Stimulated activated CD8-positive, alpha-beta memory T cell treated with anti-CD3 and anti-CD28 coated beads, Interleukin-15, amount 100 ng/mL, for 48 hours (primary cell): Measurements from ENCODE around the gene EPHB2.
A peak's percentile ranks its signal among the peaks of the same experiment; 100 is the strongest.
"Not testable (repeated sequence)": the region's sequence is repeated elsewhere in the genome, so short reads cannot be mapped to it uniquely, and the experiment has no call there.

ENCODE experiments used
- DNase-seq, 2 donors: peaks; one replicate each; pipeline ENCODE4 v3.0.0-alpha.2; 2020; ENCODE audit warnings: low read depth in 2 of 2

Gene EPHB2

DNA sequence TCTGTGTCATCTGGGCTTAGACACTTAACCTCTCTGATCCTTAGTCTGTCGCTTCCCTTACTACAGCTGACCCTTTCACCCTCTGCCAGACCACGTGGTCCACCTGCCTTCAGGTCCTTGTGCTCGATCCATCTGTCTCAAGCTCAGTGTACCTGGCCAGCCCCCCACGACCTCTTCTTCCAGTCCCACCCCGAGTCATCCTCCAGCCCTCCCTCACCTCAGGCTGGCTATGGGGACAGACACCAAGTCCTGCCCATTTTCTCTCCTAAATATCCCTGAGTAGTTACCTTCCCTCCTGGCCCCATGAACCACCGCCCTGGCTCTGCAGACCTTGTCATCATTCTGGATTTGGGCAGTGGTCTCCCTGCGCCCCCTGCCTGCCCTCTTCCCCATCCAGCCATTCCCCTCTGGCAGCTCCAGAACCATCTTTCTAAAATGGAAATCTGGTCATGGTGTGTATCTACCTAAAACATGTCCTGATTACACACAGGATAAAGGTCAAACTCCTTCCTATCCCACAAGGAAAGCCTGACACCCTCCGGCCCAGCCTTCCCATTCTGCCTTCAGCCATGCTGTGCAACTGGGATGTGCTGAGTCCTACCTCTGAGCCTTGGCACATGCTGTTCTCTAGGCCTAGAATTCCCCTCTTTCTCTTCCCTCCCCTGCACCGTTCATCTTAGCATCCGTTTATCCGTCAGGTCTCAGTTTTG is 107.6 kb downstream of the EPHB2 start:
- no peak for DNase-seq

DNA sequence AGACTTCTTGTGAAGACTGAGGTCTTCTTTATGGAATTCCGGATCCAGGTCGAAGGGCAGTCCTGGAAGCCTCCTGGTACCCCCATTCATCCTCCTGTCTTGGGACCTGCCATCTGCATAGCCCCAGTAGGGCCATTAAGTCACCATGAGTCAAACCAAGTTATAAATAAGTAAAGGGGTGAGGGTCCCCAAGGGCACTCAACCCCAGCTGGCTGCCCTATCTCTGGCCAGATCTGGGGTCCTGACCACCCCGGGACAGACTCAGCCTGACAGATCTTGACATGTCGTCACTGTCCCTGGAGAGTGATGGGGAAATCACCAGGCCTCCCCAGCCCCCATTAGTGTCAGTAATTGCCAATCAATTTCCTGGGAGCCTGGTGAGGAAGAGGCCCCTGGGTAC is 108.7 kb downstream of the EPHB2 start:
- DNase-seq = no peak

DNA sequence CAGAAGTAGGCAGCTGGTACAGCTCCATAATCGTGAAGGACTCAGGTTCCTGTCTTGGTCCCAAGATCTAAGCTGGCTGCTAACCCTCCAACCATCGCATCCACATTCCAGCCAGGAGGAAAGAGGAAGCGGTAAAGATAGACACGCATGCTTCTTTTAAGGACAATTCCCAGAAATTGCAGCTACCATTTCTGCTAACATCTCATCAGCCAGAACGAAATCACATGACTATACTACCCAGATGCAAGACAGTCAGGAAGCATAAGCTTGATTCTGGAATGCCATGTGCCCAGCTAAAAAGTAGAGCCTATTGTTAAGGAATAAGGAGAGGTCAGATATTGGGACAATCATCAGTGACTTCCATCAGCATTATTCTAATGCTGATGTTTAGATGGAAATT is 110.4 kb downstream of the EPHB2 start:
- DNase-seq = no peak

DNA sequence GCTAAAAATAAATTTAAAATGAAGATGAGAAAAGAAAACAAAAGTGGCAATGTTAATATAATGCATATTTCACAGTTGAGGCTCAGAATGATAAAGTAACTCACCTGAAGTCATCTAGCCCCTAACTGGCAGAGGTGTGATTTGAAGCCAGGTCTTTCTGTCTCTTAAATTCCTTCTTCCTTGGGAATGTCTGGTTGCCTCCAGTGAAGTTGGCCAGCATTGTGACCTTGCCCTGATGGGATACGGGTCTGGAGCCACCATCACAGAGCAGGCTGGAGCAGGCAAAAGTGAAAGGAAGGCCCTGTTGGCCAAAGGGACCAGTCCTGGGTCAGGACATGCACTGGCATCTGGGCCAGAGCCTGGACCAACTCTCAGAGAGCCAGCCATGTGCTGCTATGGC is 111.7 kb downstream of the EPHB2 start:
- no peak for DNase-seq

DNA sequence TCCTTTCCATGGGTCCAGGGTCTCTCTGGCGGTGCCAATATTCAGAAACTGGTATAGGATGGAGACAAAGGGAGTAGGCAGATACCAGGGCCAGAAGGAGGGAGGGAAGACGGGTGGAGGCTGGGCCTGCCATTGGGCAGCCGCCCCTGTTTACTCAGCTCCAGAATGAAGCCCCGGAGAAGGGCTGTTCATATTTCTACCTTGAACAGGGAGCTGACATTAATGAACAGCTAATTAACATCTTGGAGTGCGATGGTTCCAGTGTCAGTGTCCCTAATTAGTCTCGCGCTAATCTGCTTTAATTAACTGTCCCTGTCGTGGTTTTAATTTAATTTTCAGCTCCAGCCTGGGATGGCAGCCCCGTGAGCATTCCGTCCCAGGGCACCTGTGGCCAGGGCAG is 113.8 kb downstream of the EPHB2 start:
- DNase-seq = no peak

DNA sequence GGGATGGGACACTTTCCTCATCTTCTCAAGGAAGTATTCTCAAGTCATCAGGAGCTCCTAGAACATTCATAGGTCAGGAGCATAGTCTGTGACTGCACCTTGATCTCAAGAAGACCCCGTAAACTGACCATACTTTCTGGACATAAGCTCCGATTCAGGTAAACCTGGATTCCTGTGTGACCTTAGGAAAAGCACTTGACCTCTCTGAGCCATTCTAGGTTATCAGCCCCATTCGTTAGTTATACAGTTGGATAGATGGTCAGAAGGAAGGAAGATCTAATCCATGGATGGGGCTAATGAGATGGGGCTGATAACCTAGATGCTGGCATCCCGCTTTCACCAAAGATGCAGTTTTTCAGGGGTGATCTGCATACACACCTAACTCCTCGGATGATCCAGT is 114.3 kb downstream of the EPHB2 start:
- DNase-seq = no peak

DNA sequence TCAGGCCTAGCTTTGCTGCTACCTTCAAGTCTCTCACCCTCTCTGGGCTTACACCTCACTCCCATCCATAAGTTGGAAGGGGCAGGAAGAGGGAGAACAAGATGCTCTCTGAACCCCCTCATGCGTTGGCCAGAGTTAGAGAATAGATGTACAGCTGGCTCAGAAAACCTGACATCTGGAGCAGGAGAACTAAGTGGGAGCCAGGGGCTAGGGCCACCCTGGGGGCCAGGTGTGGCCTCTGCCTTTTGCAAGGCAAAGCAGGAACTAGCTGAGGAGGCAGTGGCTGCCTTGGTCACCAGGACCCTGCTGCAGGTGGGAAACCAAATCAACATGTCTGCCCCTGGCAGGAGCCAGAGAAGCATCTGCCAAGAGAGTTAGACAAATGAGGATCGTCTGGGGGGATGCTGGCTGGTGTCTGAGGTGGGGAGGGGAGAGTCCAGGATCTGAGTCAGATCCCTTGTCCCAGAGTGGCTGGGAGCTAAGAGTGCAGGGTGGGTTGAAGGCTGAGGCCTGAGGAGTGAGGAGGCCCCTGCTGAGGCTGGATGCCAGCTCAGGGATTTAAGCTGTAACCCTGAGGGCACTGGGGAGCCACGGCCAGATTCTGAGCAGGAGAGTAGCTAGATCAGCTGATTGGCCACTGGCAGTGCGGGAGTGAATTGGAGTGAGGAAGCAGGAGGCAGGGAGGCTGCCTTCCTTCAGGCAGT is 115.0 kb downstream of the EPHB2 start:
- DNase-seq = no peak

DNA sequence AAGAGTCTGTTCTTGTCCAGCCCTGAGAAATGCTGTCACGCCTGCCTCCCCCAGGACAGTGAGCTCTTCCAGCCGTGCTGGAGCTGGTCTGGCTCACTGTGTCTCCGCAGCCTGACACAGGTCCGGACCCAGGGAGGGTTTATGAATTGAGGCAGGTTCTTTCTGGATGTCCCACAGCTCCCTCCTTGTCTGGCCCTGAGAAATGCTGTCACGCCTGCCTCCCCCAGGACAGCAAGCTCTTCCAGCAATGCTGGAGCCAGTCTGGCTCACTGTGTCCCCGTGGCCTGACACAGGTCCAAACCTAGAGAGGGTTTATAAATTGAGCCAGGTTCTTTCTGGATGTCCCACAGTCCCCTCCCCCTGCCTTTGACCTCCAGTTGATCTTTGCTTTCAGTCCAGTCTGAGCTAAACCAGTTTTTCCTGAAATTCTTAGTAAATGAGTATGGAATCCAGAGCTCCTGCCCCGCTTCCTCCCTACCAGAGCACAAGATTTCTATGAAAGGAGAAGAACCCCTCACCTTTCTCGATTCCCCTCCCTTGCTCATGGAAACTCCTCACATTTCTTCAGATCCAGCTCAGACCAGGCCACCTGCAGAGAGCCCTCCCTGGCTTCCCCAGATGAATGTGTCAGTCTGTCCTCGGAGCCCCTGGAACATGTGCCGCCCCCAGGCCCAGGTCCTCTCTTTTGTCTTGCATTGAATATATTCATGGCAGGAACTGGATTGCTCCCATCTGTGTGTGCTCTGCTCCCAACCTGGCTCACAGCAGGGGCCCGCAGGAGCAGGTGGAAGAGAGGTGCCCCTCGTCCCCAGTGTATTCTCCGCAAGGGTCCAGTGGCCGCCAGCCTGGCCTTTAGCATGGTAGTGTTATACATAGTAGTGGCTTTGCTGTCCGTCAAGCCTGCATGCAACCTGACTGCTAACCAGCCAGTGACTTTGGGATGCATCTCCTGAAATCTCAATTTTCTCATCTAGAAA is 116.3 kb downstream of the EPHB2 start:
- no peak for DNase-seq

DNA sequence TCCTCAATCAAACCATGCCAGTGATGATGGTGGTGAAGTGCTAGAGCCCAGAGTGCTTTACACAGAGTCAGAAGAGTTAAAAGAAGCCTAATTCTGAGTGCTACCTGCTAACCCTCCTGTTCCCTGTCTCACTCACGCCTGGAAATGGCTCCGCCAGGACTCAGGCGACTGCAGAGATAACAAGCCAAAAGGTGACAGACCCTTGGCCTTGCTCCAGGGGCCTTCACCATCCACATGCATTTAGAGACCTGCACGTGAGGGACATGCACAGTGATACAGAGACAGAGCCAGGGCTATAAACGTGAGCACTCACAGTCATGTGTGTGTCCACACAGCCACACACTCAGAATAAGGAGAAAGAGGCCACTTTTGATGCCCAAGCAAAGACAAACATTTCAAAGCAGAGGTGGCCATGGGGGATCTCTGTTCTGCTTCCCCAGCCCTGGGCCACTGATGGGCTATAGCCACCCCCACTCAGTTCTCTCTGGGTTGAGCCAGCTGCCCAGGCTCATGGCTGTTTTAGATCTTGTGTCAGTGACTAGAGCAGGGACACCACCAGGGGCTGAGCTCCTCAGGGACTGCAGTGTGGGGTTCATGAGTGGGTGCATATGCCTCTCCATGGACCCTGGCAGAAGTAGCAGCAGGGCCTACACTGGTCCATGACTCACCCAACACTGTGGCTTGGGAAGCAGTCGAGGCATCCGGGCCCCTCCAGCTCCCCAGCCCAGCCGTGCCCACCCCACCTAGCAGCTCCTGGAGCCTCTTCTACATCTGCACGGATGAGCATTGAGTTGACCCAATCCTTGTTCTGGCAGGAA is 117.2 kb downstream of the EPHB2 start:
- no peak for DNase-seq

DNA sequence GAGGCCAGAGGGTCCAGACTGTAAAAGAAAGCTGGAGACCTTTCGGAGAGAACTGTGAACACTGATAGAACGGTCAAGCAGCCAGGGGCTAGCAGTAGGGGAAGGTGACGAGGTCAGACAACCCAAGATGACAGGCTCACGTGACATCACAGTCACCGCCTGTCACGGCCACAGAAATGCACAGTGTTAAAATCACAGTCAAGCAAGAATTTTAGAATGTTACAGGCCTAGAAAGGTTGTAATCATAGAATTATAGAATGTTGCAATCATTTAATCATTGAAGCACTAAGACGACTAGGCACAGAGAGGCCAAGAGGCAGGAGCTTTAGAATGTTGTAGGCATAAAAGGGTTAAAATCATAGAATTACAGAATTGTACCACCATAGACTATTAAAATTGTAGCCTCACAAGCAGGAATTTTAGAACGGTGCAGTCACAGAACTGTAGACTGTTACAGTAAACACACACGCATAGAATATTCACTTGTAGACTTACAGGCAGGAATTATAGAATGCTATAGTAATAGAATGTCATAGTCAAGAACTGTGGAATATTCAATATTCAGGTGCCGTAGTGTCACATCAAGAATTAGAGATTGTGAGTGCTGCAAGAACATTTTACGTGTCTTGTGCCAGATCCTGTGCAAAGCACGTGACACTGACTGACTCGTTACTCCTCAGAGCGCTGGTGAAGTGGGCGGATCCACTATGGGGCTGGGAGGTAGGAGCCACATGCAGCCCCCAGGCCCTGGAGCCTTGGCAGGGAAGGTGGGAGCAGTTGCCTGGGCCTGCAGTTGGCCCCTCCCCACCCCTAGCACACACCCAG is 118.1 kb downstream of the EPHB2 start:
- no peak for DNase-seq

DNA sequence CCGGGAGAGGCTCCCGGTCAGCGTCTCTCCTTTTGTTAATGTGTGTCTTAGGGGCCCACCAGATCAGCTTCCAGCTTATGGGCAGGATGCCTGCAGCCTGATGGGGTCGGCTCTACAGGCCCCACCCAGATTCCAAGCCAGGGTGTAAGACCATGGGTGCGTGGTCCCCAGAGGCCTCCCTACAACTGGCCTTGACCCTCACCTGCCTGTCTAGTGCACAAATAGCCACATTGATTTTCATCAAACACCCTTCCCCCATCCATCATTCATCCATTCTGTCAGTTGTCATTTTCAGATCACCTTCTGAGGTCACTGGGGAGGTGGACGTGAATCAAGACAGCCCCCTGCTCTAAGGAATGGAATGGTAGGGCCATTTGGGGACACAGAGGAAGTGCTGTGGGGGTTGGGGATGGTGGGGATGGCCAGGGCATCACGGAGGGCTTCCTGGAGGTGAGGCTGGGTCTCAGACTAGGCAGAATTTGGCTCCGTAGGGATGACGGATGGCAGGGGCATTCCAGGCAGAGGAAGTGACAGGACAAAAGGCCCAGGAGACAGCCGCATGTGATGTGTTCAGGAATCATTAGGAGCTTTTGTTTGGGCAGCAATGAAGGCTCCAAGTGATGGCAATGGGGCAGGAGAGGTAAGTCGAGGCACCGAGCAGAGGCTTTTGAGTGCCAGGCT is 118.8 kb downstream of the EPHB2 start:
- DNase-seq = no peak

DNA sequence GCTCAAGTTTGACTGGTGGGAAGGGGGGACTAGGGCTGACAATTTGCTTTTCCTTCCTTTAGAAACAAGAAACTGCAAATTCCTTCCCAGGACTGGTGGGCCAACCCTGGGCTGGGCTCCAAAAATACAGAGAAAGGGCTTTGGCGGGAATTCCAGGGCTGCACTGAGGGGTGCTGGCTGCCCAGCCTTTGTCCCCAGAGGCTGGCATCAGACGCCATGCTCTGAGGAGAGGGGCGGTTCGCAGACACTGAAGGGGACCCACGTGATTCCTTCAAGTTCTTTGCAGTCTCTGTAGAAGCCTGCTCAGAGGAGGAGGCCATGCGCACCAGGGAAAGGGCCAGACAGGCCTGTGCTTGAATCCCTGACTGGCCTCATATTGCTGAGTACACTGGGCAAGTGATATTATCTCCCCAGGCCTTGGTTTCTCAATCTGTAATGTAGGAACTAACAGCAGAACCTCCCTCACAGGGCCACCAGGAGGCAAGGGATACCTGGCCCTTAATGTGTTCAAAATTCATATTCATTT is 119.5 kb downstream of the EPHB2 start:
- no peak for DNase-seq

DNA sequence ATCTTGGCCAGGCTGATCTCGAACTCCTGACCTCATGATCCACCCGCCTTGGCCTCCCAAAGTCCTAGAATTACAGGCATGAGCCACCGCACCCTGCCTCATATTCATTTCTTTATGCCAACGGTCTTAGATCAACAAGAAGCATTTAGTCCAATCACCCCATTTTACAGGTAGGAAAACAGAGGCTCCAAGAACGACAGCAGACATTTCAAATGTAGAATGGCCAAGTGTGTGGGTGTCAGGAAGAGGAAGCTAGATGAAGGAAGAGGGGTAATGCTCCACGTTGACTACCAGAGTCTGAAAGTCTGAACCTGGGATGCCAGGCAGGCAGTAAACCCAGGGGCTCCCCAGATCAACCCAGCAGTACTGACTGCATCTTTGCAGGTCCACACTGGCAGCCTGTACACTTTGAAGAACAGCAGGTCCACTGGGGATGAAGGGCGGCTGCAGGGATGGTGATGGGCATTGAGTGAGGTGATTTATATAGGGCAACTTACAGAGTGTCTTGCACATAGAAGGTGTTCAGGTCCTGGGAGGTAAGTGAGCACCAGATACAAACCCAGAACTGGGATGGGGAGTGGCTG is 120.2 kb downstream of the EPHB2 start:
- no peak for DNase-seq

DNA sequence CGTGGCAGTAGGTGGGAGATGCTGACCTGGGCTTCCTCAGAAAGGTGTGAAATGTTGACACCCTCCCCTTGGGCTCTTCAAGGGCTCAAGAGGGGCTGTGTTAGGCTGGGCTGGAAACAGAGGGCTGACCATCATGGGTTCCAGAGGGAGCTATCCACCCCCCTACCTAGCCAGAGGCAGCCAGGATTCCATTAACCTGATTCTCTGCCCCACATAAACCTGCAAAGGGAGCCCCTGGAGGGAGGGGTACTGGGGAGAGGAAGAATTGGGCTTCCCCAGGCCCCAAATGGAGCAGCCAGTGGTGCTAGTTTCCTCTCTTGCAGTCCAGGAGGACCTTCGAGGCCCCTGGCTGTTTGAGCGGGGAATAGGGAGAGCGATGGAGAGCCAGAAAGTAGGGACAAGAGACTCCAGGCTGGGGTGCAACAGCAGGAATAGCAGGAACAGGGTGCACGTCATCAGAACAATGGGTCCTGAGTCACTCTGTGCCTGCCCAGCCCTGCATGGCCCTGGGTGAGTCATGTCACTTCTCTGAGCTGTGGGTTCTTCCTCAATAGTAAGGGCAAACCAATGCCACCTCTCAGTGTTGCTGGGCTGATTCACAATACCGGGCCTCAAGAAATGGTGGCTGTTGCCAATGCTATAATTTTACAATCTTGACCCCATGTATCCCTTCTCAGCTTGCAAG is 121.2 kb downstream of the EPHB2 start:
- peak in 1 of 2 donors; percentile 4 for DNase-seq

DNA sequence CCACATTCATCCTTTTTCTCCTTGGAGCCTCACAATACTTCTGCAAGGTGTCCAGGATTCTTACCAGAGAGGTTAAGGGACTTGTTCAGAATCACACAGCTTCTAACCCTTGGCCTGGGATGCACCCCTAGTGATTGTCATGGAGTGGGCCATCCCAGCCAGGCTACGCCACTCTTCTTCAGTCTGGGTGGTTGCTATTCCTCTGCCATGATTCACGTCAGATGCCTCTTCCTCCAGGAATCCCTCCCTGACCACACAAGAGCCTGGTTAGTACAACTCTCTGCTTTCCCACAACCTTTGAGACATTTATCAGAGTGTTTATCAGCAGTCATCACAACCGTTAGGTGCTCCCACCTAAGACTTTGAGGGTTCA is 121.8 kb downstream of the EPHB2 start:
- no peak for DNase-seq

DNA sequence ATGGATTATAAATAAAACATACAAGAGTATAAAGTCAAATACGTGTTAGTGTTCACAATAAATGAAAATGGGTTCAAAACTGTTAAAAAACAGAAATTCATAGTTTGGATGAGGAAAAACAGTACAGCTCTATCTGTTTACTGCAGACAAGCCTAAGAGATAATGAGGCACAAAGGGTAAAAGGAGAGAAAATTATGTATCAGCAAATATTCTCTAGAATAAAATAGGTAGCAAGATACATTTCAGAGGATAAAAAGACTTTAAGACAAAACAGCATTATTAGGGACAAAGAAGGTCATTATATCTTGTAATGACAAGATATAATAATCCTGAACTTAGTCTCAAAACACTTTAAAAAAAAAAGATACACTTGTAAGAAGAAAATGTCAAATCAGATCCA is 123.1 kb downstream of the EPHB2 start:
- no peak for DNase-seq

DNA sequence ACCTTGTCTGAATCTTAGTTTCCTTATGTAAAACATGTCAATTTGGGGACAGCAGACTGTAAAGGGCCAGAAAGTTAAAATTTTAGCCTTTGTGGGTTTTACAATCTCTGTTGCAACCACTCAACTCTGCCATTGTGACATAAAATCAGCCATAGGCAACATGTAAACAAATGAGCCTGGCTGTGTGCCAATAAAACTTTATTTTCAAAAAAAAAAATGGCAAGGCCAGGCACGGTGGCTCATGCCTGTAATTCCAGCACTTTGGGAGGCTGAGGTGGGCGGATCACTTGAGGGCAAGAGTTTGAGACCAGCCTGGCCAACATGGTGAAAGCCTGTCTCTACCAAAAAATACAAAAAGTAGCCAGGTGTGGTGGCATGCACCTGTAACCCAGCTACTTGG is 123.8 kb downstream of the EPHB2 start:
- DNase-seq = not testable (repeated sequence)

DNA sequence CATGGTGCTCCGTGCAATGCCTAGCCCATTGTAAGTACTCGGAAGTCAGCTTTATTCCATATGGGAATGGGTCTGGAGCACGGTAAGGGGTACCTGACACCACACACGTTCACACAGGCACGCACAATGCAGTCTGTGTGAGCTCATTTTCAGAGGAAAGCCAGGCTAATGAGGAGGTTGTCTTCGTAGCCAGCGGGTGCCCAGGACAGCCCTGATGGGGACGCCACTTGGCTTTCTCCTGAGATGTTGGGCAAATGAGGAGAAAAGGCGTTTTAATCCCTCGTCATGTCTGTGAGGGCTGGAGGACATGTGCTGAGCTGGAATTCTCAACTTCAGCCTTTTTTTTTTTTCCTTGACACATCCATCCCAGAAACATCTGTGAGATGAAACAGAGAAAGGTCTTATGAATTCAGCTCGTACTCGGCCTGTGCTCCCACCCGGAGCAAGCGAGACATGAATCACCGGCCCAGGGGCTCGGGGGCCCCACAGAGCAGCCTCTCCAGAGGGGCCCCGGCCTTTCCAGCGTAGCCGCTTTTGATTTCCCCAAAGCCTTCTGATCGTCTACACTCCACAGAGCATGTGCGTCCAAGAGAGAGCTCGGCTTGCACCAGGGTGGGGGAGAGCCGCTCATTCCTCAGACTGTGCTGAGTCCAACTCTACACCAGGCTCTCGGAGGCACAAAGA is 125.1 kb downstream of the EPHB2 start:
- DNase-seq = no peak
